Karpas-422 (cell line): ENCODE results near the gene TPD52L1. TPM values are rescaled to one million over a fixed set of nuclear protein-coding genes. Genes with fewer than 3 reads are reported as not detected.

Experiments used
- DNase-seq: peaks from one replicate; pipeline ENCODE4 v3.0.0-alpha.2; 2015
- H2AFZ ChIP-seq: fragments of 200-600 bp; sonication (generic); 2 replicates; pipeline ENCODE4 v1.6.1; 2014; ENCODE audit warnings: antibody characterized with exemption, low read length, mixed read lengths
- H3K27ac ChIP-seq: fragments of 200-600 bp; sonication (generic); 2 replicates; pipeline ENCODE4 v1.5.1; 2014; ENCODE audit warnings: mild to moderate bottlenecking, low read length, moderate library complexity
- H3K27me3 ChIP-seq: fragments of 200-600 bp; sonication (generic); 2 replicates; pipeline ENCODE4 v1.6.1; 2014; ENCODE audit warnings: low read length, mixed read lengths
- H3K36me3 ChIP-seq: fragments of 200-600 bp; sonication (generic); 2 replicates; pipeline ENCODE4 v1.6.1; 2014; ENCODE audit warnings: low read length, mixed read lengths; ENCODE audit not compliant: insufficient read depth
- H3K4me1 ChIP-seq: fragments of 200-600 bp; sonication (generic); 2 replicates; pipeline ENCODE4 v1.6.1; 2014; ENCODE audit warnings: mild to moderate bottlenecking, low read length, mixed read lengths
- H3K4me2 ChIP-seq: fragments of 200-600 bp; sonication (generic); 2 replicates; pipeline ENCODE4 v1.6.1; 2014; ENCODE audit warnings: low read length, low read depth, mild to moderate bottlenecking; ENCODE audit not compliant: poor library complexity, severe bottlenecking
- H3K4me3 ChIP-seq: fragments of 200-600 bp; sonication (generic); 2 replicates; pipeline ENCODE4 v1.5.1; 2014; ENCODE audit warnings: mild to moderate bottlenecking, antibody characterized with exemption, low read length, mixed read lengths
- H3K79me2 ChIP-seq: fragments of 200-600 bp; sonication (generic); 2 replicates; pipeline ENCODE4 v1.6.1; 2014; ENCODE audit warnings: mild to moderate bottlenecking, low read length, mixed read lengths
- H3K9ac ChIP-seq: fragments of 200-600 bp; sonication (generic); 2 replicates; pipeline ENCODE4 v1.6.0; 2014; ENCODE audit warnings: low read length
- H3K9me2 ChIP-seq: fragments of 200-600 bp; sonication (generic), shearing (Covaris generic); replicated peaks from 2 replicates; pipeline ENCODE4 v1.6.0; 2014; ENCODE audit warnings: mild to moderate bottlenecking, low read length, moderate library complexity; ENCODE audit not compliant: insufficient read depth
- H3K9me3 ChIP-seq: fragments of 300-700, 200-600 bp; sonication (generic); 2 replicates; pipeline ENCODE4 v1.6.1; 2014; ENCODE audit warnings: low read length, mixed read lengths
- H4K20me1 ChIP-seq: fragments of 200-600 bp; sonication (generic); 2 replicates; pipeline ENCODE4 v1.6.1; 2014; ENCODE audit warnings: mild to moderate bottlenecking, antibody characterized with exemption, low read length, low read depth; ENCODE audit not compliant: insufficient read depth
- total RNA-seq: library from RNA; depleted of rRNA; stranded (reverse); fragments of >200 nt; shearing (Covaris generic); gene quantifications from 2 replicates; pipeline ENCODE4 v1.2.3, GENCODE V29; 2014; ENCODE audit warnings: low replicate concordance

The TPD52L1 gene
- total RNA-seq, 1 experiment from 2014 or later = not detected

GRCh38 chr6:125250511-125250910, 96.9 kb downstream of the TPD52L1 start:
- H3K9me2 ChIP-seq = no peaks in the 10 kb centered on the region
- H2AFZ ChIP-seq = no peak overlapping the region
- H4K20me1 ChIP-seq = no peaks in the 10 kb centered on the region
- H3K4me3 ChIP-seq = no peak overlapping the region
- H3K4me1 ChIP-seq = no peaks in the 10 kb centered on the region
- H3K9ac ChIP-seq = no peak overlapping the region
- H3K9me3 ChIP-seq = no peaks in the 10 kb centered on the region
- no peak overlapping the region for H3K27ac ChIP-seq
- H3K79me2 ChIP-seq = no peaks in the 10 kb centered on the region
- DNase-seq = no peak
- H3K27me3 ChIP-seq = no peaks in the 10 kb centered on the region
- H3K36me3 ChIP-seq = no peaks in the 10 kb centered on the region
- no peak overlapping the region for H3K4me2 ChIP-seq

- Histone ChIP-seq H3K9me2 (no peaks in the 10 kb centered on the region), H3K9ac (no peak overlapping the region), H3K4me3 (no peak overlapping the region), H3K36me3 (no peaks in the 10 kb centered on the region), H4K20me1 (no peaks in the 10 kb centered on the region), H3K79me2 (no peaks in the 10 kb centered on the region), H3K4me1 (no peaks in the 10 kb centered on the region), H3K27ac (no peak overlapping the region), H3K27me3 (no peaks in the 10 kb centered on the region), H2AFZ (no peak overlapping the region), H3K9me3 (no peaks in the 10 kb centered on the region), H3K4me2 (no peak overlapping the region)
- DNase-seq = no peak
Measured at GRCh38 chr6:125251516-125252220, 98.1 kb downstream of the TPD52L1 start.

- Histone ChIP-seq H3K79me2 (no peaks in the 10 kb centered on the region), H3K9me3 (no peaks in the 10 kb centered on the region), H3K4me1 (no peaks in the 10 kb centered on the region), H3K4me2 (no peak overlapping the region), H3K4me3 (no peak overlapping the region), H3K9me2 (no peaks in the 10 kb centered on the region), H3K27me3 (no peaks in the 10 kb centered on the region), H3K9ac (no peak overlapping the region), H3K36me3 (no peaks in the 10 kb centered on the region), H3K27ac (no peak overlapping the region), H4K20me1 (no peaks in the 10 kb centered on the region), H2AFZ (no peak overlapping the region)
- DNase-seq = no peak
Measured at GRCh38 chr6:125252891-125253290, 99.3 kb downstream of the TPD52L1 start.

- no peaks in the 10 kb centered on the region for H3K27me3 ChIP-seq
- H2AFZ ChIP-seq = no peak overlapping the region
- H3K9me3 ChIP-seq = no peaks in the 10 kb centered on the region
- no peaks in the 10 kb centered on the region for H3K36me3 ChIP-seq
- no peak overlapping the region for H3K27ac ChIP-seq
- no peak overlapping the region for H3K9ac ChIP-seq
- no peaks in the 10 kb centered on the region for H3K9me2 ChIP-seq
- no peak overlapping the region for H3K4me2 ChIP-seq
- DNase-seq = no peak
- H3K4me3 ChIP-seq = no peak overlapping the region
- no peaks in the 10 kb centered on the region for H3K4me1 ChIP-seq
- H4K20me1 ChIP-seq = no peaks in the 10 kb centered on the region
- no peaks in the 10 kb centered on the region for H3K79me2 ChIP-seq
Measured at GRCh38 chr6:125253881-125254280, 100.3 kb downstream of the TPD52L1 start.

- Histone ChIP-seq H3K36me3 (no peaks in the 10 kb centered on the region), H3K4me2 (no peak overlapping the region), H3K4me3 (no peak overlapping the region), H3K9me2 (no peaks in the 10 kb centered on the region), H3K4me1 (no peaks in the 10 kb centered on the region), H4K20me1 (no peaks in the 10 kb centered on the region), H3K27ac (no peak overlapping the region), H3K9me3 (no peaks in the 10 kb centered on the region), H3K79me2 (no peaks in the 10 kb centered on the region), H2AFZ (no peak overlapping the region), H3K27me3 (no peaks in the 10 kb centered on the region), H3K9ac (no peak overlapping the region)
- DNase-seq = no peak
Measured at GRCh38 chr6:125254321-125254720, 100.7 kb downstream of the TPD52L1 start.

GRCh38 chr6:125255201-125255600, 101.6 kb downstream of the TPD52L1 start:
- H3K9me3 ChIP-seq = no peaks in the 10 kb centered on the region
- H4K20me1 ChIP-seq = no peaks in the 10 kb centered on the region
- H3K9ac ChIP-seq = no peak overlapping the region
- H2AFZ ChIP-seq = no peak overlapping the region
- H3K79me2 ChIP-seq = no peaks in the 10 kb centered on the region
- no peaks in the 10 kb centered on the region for H3K9me2 ChIP-seq
- H3K4me1 ChIP-seq = no peaks in the 10 kb centered on the region
- no peaks in the 10 kb centered on the region for H3K36me3 ChIP-seq
- DNase-seq = no peak
- no peak overlapping the region for H3K27ac ChIP-seq
- no peak overlapping the region for H3K4me2 ChIP-seq
- H3K4me3 ChIP-seq = no peak overlapping the region
- no peaks in the 10 kb centered on the region for H3K27me3 ChIP-seq

- H3K9me2 ChIP-seq = no peaks in the 10 kb centered on the region
- H3K9me3 ChIP-seq = no peaks in the 10 kb centered on the region
- H4K20me1 ChIP-seq = no peaks in the 10 kb centered on the region
- no peak for DNase-seq
- H2AFZ ChIP-seq = no peak overlapping the region
- H3K79me2 ChIP-seq = no peaks in the 10 kb centered on the region
- no peaks in the 10 kb centered on the region for H3K4me1 ChIP-seq
- no peak overlapping the region for H3K27ac ChIP-seq
- H3K27me3 ChIP-seq = no peaks in the 10 kb centered on the region
- no peak overlapping the region for H3K4me3 ChIP-seq
- H3K9ac ChIP-seq = no peak overlapping the region
- H3K4me2 ChIP-seq = no peak overlapping the region
- no peaks in the 10 kb centered on the region for H3K36me3 ChIP-seq
Measured at GRCh38 chr6:125257351-125257750, 103.8 kb downstream of the TPD52L1 start.

GRCh38 chr6:125258651-125259353, 105.2 kb downstream of the TPD52L1 start:
- H3K36me3 ChIP-seq = no peaks in the 10 kb centered on the region
- H3K4me3 ChIP-seq = no peak overlapping the region
- H3K4me2 ChIP-seq = no peak overlapping the region
- no peaks in the 10 kb centered on the region for H4K20me1 ChIP-seq
- no peaks in the 10 kb centered on the region for H3K79me2 ChIP-seq
- H3K4me1 ChIP-seq = no peaks in the 10 kb centered on the region
- H3K9me2 ChIP-seq = no peaks in the 10 kb centered on the region
- H3K27ac ChIP-seq = no peak overlapping the region
- no peaks in the 10 kb centered on the region for H3K27me3 ChIP-seq
- no peak overlapping the region for H2AFZ ChIP-seq
- no peak overlapping the region for H3K9ac ChIP-seq
- no peak for DNase-seq
- no peaks in the 10 kb centered on the region for H3K9me3 ChIP-seq
